Kidney (tissue), 14 donors: ENCODE results near the gene PAQR6. TPM values are rescaled to one million over a fixed set of nuclear protein-coding genes. Genes with fewer than 3 reads are reported as not detected.
"Not testable (repeated sequence)": the region's sequence is repeated elsewhere in the genome, so short reads cannot be mapped to it uniquely, and the experiment has no call there.

Source experiments
- DNase-seq, 5 donors: peaks; one replicate each; pipeline ENCODE4 v3.0.0-alpha.2; 2013 to 2020
- FAIRE-seq: peaks from 2 replicates; lab custom pipeline; 2012; peaks lifted over from hg19 to GRCh38; lab: Jason Lieb, UNC
- H3K27ac ChIP-seq, 2 donors: one replicate each; pipeline ENCODE4 v1.7.0; 2013; ENCODE audit warnings: low read depth in 2 of 2, low read length in 2 of 2, inconsistent platforms in 1 of 2
- H3K27me3 ChIP-seq: one replicate; pipeline ENCODE4 v1.7.1; 2013; ENCODE audit warnings: low read length, inconsistent platforms; ENCODE audit not compliant: control insufficient read depth, insufficient read depth
- H3K36me3 ChIP-seq, 3 donors: one replicate each; pipeline versions ENCODE4 v1.7.0 to v1.7.1; 2013; ENCODE audit warnings: low read length in 3 of 3, control low read depth in 1 of 3, inconsistent platforms in 1 of 3; ENCODE audit not compliant: insufficient read depth in 3 of 3, control insufficient read depth in 2 of 3
- H3K4me1 ChIP-seq, 3 donors: one replicate each; pipeline versions ENCODE4 v1.7.0 to v1.7.1; 2013; ENCODE audit warnings: low read length in 3 of 3, inconsistent platforms in 1 of 3, low read depth in 1 of 3; ENCODE audit not compliant: control insufficient read depth in 2 of 3, insufficient read depth in 2 of 3
- H3K4me3 ChIP-seq, 3 donors: one replicate each; pipeline versions ENCODE4 v1.7.0 to v1.8.1; 2013; ENCODE audit warnings: low read length in 3 of 3, control low read depth in 1 of 3, inconsistent platforms in 1 of 3
- H3K9ac ChIP-seq, 3 donors: one replicate each; pipeline versions ENCODE4 v1.7.0 to v1.7.1; 2013; ENCODE audit warnings: low read length in 3 of 3, control low read depth in 1 of 3, inconsistent platforms in 1 of 3
- H3K9me3 ChIP-seq, 3 donors: one replicate each; pipeline versions ENCODE4 v1.7.0 to v1.7.1; 2013; ENCODE audit warnings: low read length in 3 of 3, control low read depth in 1 of 3, inconsistent platforms in 1 of 3; ENCODE audit not compliant: control insufficient read depth in 2 of 3, insufficient read depth in 1 of 3
- CTCF ChIP-seq: IDR thresholded peaks from 3 replicates; pipeline ENCODE4 v1.5.1; 2012; ENCODE audit warnings: mild to moderate bottlenecking, moderate library complexity, borderline replicate concordance; ENCODE audit not compliant: insufficient read depth; ENCODE audit errors: extremely low read depth
- intact Hi-C: fragments of 100-400 bp; cut with DNase I; formaldehyde crosslinking; loops from one replicate; pipeline ENCODE4 v1.11.1; 2022
- polyA plus RNA-seq: library from polyadenylated mRNA; stranded (reverse); fragments of 350-450 nt; fragmentation: Illumina TruSeq; extraction: RNeasy Lipid Tissue Mini Kit (QIAGEN cat#74804); gene quantifications from one replicate; pipeline ENCODE4 v1.2.3, GENCODE V29; 2014; ENCODE audit warnings: low read depth, low replicate concordance; ENCODE audit not compliant: insufficient read depth
- total RNA-seq: library from RNA; stranded (reverse); fragmentation: NEBNext Ultra II Directional; extraction: Animal tissue kit (Norgen Biotek cat#: 25700); gene quantifications from one replicate; pipeline ENCODE4 v1.2.1, GENCODE V29; 2021
- donor health status: control.
- donor health status: control.
- donor health status: control.
- donor health status: control.
- donor health status: control.
- donor health status: DM: yes; HTN: yes; CAD: no.
- donor health status: Normal renal cell carcinoma (clear cell type).

PAQR6 gene
- total and polyA plus RNA-seq, 2 donors from 2014 or later = 2.0 to 4.2 TPM

- intact Hi-C loops = loop anchor here (5.0 kb wide), 1 partner anchor 128 kb away; no protein-coding TSS in a partner anchor
- no peak for TF ChIP-seq CTCF
- FAIRE-seq (no peak), DNase-seq (no peak)
- H3K27me3 ChIP-seq = no peaks in the 10 kb centered on the region
- peaks cover 3 to 27% (median 16%) of the 10 kb centered on the region in 3 donors for H3K36me3 ChIP-seq
- H3K4me3 ChIP-seq = no peak overlapping the region
- H3K4me1 ChIP-seq = peaks cover 0 to 5% (median 2%) of the 10 kb centered on the region in 3 donors
- H3K9ac ChIP-seq = no peak overlapping the region
- no peak overlapping the region for H3K27ac ChIP-seq
- H3K9me3 ChIP-seq = no peaks in the 10 kb centered on the region
Observed at GRCh38 chr1:156220226-156220625, 27.6 kb downstream of the PAQR6 start.

GRCh38 chr1:156217871-156218270 is 30.0 kb downstream of the PAQR6 start:
- intact Hi-C loops = no loop called here
- no peak overlapping the region for H3K4me3 ChIP-seq
- no peak for DNase-seq
- no peak for TF ChIP-seq CTCF
- H3K27ac ChIP-seq = peak overlapping the region in 1 of 2 donors; percentile 20
- peaks cover 0 to 5% (median 5%) of the 10 kb centered on the region in 3 donors for H3K4me1 ChIP-seq
- no peaks in the 10 kb centered on the region for H3K9me3 ChIP-seq
- no peaks in the 10 kb centered on the region for H3K27me3 ChIP-seq
- no peak for FAIRE-seq
- H3K9ac ChIP-seq = no peak overlapping the region
- peaks cover 6 to 17% (median 8%) of the 10 kb centered on the region in 3 donors for H3K36me3 ChIP-seq

GRCh38 chr1:156216361-156217086 is 31.3 kb downstream of the PAQR6 start:
- DNase-seq, H3K27me3 ChIP-seq, intact Hi-C loops, H3K9me3 ChIP-seq, H3K9ac ChIP-seq, H3K27ac ChIP-seq, H3K4me3 ChIP-seq: not testable (repeated sequence)
- Histone ChIP-seq H3K36me3 (peaks cover 4 to 12% (median 7%) of the 10 kb centered on the region in 3 donors), H3K4me1 (peaks cover 2 to 11% (median 10%) of the 10 kb centered on the region in 3 donors)
- FAIRE-seq = peak; percentile 99

DNA sequence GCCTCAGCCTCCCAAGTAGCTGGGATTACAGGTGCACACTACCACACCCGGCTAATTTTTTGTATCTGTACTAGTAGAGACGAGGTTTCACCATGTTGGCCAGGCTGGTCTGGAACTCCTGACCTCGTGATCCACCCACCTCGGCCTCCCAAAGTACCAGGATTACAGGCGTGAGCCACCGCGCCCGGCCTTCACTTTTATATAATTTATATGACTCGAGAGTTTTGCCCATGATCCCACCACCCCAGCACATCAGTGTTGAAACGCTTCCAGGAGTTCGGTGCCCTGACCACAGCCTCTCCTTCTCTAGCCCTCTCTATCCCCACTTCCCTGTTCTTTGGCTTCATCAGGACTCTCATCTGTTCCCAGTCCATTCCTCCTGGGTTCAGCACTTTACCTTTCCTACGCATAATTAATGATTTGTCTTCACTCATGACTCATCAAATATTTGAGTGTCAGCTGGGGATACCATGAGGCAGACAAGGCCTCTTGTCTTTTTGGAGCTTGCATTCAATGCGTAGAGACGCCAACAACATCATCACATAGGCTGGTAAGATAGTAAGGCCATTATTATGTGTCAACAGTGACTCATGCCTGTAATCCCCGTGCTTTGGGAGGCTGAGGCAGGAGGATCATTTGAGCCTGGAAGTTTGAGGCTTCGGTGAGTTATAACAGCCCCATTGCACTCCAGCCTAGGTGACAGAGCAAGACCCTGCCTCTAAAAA is 33.7 kb downstream of the PAQR6 start:
- Histone ChIP-seq H3K27ac (no peak overlapping the region), H3K36me3 (peaks cover 3 to 21% (median 13%) of the 10 kb centered on the region in 3 donors), H3K4me1 (peaks cover 2 to 11% (median 10%) of the 10 kb centered on the region in 3 donors), H3K4me3 (peak overlapping the region in 1 of 3 donors; percentile 21), H3K9me3 (no peaks in the 10 kb centered on the region), H3K9ac (no peak overlapping the region), H3K27me3 (no peaks in the 10 kb centered on the region)
- FAIRE-seq (no peak), DNase-seq (no peak)
- TF ChIP-seq CTCF = no peak
- intact Hi-C loops = no loop called here
